ENCODE results near the gene RNF4.

DNA sequence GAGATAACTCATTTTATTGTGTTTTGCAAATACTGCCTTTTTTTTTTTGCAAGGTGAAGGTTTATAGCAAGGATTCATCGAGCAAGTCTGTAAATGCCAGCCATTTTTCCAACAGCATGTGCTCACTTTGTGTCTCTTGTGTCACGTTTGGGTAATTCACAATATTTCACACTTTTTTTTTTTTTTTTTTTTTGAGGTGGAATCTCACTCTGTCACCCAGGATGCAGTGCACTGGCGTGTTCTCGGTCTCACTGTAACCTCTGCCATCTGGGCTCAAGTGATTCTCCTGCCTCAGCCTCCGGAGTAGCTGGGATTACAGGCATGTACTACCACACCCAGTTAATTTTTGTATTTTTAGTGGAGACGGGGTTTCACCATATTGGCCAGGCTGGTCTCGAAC is 1.9 kb downstream of the RNF4 start:
- TF ChIP-seq CTCF (IDR thresholded peaks at IDR 0.05; ENCODE audit: low read depth, low read length) (no peak), POLR2A (IDR thresholded peaks at IDR 0.05; ENCODE audit: extremely low read depth, insufficient read length) (no peak), MAX (IDR thresholded peaks at IDR 0.05; ENCODE audit: low read depth, low read length) (no peak), MYC (IDR thresholded peaks at IDR 0.05; ENCODE audit: low read depth, low read length) (no peak)
